WERI-Rb-1 (cell line): ENCODE measurements around the gene SPEG.

ENCODE experiments used
- DNase-seq: peaks from one replicate; pipeline ENCODE4 v3.0.0-alpha.2; 2020
- H3K27ac ChIP-seq: fragments of 250-450 bp; sonication (Bioruptor Pico); 2 replicates; pipeline ENCODE4 v1.5.1; 2020; ENCODE audit warnings: mild to moderate bottlenecking, moderate library complexity
- H3K27me3 ChIP-seq: fragments of 250-450 bp; sonication (Bioruptor Pico); 2 replicates; pipeline ENCODE4 v1.5.1; 2021; ENCODE audit warnings: mild to moderate bottlenecking, low read depth, moderate library complexity; ENCODE audit not compliant: insufficient read depth, severe bottlenecking
- H3K36me3 ChIP-seq: fragments of 250-450 bp; sonication (Bioruptor Pico); 2 replicates; pipeline ENCODE4 v1.5.1; 2020; ENCODE audit warnings: mild to moderate bottlenecking, moderate library complexity
- H3K4me3 ChIP-seq: 2 replicates; pipeline ENCODE4 v1.5.1; 2011; ENCODE audit warnings: low read depth, mild to moderate bottlenecking, control low read depth, low read length
- H3K9me3 ChIP-seq: fragments of 250-450 bp; sonication (Bioruptor Pico); 2 replicates; pipeline ENCODE4 v1.5.1; 2021; ENCODE audit warnings: mild to moderate bottlenecking, moderate library complexity; ENCODE audit not compliant: severe bottlenecking
- TF ChIP-seq, protein P1 (sequence below): IDR thresholded peaks from 2 replicates; pipeline ENCODE4 v1.5.1; 2011; ENCODE audit warnings: low read depth, mild to moderate bottlenecking, control low read depth, inconsistent platforms, low read length

Gene SPEG

DNA sequence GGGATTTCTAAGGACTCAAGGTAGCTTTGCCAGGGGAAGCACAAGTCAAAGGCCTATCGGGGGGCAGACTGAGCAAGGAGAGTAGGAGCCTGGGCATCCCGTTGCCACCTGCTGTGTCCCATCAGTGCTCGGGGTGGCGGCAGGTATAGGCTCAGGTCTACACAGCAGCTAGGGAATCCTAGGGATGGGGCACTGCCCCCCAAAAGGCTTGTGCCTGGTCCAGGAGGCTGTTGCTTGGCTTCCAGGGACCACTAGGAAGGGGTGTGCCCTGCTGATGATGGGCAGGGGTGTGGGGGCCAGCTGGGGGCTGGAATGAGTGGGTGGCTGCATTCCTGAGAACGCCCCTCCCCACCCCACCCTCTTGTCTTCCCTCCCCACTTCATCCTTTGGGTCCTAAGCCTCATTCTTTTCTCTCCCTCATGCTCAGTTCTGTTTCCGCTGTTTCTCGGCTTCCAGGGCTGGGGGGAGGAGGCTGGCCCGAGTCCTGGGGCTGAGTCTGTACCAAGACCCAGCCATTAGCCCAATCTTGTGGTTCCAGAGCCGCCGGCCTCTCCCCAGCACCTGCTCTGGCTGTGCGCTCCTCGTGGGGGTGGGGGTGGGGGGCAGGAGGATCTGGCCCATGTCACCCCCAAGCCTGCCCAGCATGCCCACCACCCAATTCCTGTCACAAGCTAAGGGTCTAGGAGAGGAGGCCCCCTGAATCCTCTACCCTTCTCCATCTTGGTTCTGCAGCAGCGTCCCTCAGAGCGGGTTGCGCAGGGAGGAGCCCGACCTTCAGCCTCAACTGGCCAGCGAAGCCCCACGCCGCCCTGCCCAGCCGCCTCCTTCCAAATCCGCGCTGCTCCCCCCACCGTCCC, 12.8 kb downstream of the SPEG start:
- Histone ChIP-seq H3K27ac (no peak overlapping the region), H3K36me3 (peaks cover 9% of the 10 kb centered on the region; the same call in 1 of the 2 replicates), H3K4me3 (no peak overlapping the region), H3K27me3 (no peaks in the 10 kb centered on the region), H3K9me3 (no peaks in the 10 kb centered on the region)
- DNase-seq = no peak
- TF ChIP-seq, protein P1, sequence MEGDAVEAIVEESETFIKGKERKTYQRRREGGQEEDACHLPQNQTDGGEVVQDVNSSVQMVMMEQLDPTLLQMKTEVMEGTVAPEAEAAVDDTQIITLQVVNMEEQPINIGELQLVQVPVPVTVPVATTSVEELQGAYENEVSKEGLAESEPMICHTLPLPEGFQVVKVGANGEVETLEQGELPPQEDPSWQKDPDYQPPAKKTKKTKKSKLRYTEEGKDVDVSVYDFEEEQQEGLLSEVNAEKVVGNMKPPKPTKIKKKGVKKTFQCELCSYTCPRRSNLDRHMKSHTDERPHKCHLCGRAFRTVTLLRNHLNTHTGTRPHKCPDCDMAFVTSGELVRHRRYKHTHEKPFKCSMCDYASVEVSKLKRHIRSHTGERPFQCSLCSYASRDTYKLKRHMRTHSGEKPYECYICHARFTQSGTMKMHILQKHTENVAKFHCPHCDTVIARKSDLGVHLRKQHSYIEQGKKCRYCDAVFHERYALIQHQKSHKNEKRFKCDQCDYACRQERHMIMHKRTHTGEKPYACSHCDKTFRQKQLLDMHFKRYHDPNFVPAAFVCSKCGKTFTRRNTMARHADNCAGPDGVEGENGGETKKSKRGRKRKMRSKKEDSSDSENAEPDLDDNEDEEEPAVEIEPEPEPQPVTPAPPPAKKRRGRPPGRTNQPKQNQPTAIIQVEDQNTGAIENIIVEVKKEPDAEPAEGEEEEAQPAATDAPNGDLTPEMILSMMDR = no peak

GRCh38 chr2:219448099-219448775, 13.6 kb downstream of the SPEG start:
- TF ChIP-seq, protein P1 = no peak
- H3K27ac ChIP-seq = no peak overlapping the region
- no peaks in the 10 kb centered on the region for H3K9me3 ChIP-seq
- peaks cover 9% of the 10 kb centered on the region; the same call in 1 of the 2 replicates for H3K36me3 ChIP-seq
- no peak overlapping the region for H3K4me3 ChIP-seq
- DNase-seq = no peak
- no peaks in the 10 kb centered on the region for H3K27me3 ChIP-seq

DNA sequence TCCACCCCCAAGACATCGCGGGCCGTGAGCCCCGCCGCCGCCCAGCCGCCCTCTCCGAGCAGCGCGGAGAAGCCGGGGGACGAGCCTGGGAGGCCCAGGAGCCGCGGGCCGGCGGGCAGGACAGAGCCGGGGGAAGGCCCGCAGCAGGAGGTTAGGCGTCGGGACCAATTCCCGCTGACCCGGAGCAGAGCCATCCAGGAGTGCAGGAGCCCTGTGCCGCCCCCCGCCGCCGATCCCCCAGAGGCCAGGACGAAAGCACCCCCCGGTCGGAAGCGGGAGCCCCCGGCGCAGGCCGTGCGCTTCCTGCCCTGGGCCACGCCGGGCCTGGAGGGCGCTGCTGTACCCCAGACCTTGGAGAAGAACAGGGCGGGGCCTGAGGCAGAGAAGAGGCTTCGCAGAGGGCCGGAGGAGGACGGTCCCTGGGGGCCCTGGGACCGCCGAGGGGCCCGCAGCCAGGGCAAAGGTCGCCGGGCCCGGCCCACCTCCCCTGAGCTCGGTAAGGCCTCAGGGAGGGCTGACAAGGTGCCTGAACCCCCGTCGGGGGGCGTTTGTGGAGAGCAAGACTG, 14.2 kb downstream of the SPEG start:
- no peaks in the 10 kb centered on the region for H3K27me3 ChIP-seq
- no peak overlapping the region for H3K27ac ChIP-seq
- TF ChIP-seq, protein P1 = no peak
- H3K4me3 ChIP-seq = no peak overlapping the region
- no peak for DNase-seq
- H3K9me3 ChIP-seq = no peaks in the 10 kb centered on the region
- H3K36me3 ChIP-seq = peaks cover 9% of the 10 kb centered on the region; the same call in 1 of the 2 replicates

DNA sequence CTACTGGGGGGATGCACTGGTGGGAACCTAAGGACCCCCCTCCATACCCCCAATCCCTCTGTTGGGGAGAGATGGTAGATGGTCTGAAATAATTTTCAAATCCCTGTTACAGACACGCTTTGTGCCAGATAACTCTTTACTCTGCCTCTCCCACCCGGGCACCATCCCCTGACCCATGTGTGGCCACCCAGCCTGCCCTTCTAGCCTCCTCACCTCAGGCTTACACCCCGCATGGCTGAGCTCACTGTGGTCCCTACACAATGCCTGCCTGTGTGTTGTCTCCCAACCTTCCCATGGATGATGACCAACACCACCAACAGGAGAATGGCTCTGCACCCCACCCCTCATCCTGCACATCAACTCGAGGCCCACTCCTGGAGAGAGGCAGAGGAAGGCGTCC, 15.0 kb downstream of the SPEG start:
- H3K4me3 ChIP-seq = no peak overlapping the region
- no peak for DNase-seq
- H3K27ac ChIP-seq = no peak overlapping the region
- no peaks in the 10 kb centered on the region for H3K27me3 ChIP-seq
- no peaks in the 10 kb centered on the region for H3K9me3 ChIP-seq
- TF ChIP-seq, protein P1 = no peak
- peaks cover 9% of the 10 kb centered on the region; the same call in 1 of the 2 replicates for H3K36me3 ChIP-seq

DNA sequence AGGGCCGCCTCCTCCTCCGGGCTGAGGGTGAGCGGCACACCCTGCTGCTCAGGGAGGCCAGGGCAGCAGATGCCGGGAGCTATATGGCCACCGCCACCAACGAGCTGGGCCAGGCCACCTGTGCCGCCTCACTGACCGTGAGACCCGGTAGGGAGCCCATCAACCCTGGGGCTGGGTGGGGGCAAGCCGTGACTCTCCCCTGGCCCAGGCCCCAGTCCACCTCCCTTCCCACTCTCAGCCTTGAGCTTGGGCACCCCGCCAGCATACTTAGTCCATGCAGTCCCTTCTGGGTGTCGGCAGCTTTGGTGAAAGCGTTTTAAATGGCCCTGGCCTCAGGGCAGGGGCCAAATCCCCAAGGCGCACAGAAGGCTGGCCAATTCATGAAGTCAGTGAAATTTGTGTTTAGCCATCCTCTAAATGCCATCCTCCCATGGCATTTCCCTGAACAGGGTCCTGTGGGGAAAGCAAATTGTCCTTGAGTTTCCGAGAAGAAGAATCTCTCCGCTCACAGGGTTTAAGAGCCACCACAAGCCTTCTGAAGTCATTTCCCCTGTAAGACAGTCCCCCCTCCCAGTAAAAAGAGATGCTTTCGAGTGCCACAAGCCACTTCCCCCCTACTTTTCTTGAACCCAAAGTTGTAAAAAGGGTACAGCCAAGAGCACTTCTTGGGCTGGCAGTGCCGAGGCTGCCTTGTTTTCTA, 17.2 kb downstream of the SPEG start:
- no peaks in the 10 kb centered on the region for H3K27me3 ChIP-seq
- TF ChIP-seq, protein P1 = no peak

More for the DNA sequence above, 17.2 kb downstream of the SPEG start:
- H3K4me3 ChIP-seq = no peak overlapping the region
- no peak for DNase-seq
- no peak overlapping the region for H3K27ac ChIP-seq
- peaks cover 9% of the 10 kb centered on the region; the same call in 1 of the 2 replicates for H3K36me3 ChIP-seq
- H3K9me3 ChIP-seq = no peaks in the 10 kb centered on the region
